ENCODE data around the gene TEN1.
"Not testable (repeated sequence)": the region's sequence is repeated elsewhere in the genome, so short reads cannot be mapped to it uniquely, and the experiment has no call there.

Gene TEN1, protein sequence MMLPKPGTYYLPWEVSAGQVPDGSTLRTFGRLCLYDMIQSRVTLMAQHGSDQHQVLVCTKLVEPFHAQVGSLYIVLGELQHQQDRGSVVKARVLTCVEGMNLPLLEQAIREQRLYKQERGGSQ

DNA sequence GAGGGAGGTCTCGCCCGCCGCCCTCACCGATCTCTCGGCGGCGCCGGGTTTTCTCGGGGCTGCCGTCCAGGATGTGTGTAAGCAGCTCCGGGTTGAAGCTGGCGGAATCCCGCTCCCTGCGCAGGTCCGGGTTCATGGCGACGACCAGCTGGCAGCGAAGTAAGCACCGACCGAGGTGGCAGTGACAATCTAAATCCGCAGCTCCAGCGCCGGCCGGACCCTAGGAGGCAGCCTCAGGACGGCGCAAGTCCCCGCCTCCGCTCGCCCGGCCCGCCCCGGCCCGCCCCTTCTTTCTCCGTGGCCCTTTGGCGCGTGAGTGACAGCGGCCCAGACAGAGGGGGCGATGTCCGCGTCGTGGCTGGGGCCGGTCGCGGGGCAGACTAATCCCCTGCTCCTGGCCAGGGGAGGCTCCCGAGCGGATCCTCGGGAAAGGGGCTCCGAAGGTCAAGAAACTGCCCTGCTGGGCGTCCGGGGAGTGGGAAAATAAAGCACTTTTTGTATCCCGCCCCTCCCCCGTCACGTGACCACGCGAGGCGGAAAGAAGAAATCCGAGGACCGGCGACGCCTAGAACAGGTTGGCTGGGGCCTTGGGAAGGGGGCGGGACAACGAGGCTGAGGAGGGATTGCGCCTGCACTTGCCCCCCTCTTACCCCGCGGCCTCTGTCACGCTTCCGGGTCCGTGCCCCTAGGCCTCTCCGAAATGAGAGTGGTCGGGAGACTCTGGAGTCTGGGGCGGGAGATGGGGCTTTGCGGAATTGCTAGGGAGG lies at the start of gene TEN1, which contains the start of gene ACOX1:
Gene TEN1 (plus strand): TSS at position 303 of the 767 bp plus-strand sequence. CDS start 6,953 bp downstream, outside the sequence.
Gene ACOX1 (minus strand): TSS at position 229 of the 767 bp plus-strand sequence. CDS start 93 bp downstream, at position 136.
- peak; percentile 98 for DNase-seq

DNA sequence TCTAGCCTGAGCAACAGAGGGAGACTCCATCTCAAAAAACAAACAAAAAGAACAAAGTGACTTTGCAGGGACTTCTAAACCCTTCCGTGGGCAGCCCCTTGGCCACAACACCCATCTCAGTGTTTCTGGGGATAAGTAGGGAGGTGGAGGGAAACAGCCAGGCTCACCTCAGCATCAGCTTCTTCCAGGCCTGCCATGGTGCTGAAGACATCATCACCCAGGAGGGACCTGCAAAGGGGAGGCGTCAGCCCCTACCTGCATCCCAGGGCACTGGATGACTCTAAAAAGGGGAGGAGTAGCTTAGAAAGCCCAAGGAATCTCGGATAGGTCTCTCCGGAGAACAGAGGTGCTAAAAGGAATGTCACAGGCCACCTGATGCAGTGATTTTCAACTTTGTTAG lies 48.0 kb upstream of the TEN1 start:
- DNase-seq, result no peak

DNA sequence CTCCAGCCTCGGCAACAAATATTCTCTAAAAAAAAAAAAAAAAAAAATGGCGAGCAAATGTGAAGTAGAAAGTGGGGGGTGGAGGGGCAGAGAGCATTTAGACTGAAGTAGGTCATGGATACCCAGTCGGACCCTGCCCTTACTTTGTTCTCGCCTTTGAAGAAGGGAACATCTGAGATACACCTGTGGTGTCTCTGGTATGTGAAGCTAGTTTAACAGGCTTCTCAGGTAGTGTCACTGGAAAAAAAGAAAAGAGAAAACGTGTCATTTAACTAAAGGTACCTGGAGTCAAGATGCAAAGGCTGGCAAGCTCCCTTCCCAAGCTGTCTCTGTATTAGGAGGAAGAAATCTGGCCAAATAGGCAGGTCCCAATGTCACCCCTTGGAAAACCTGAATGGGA lies 46.2 kb upstream of the TEN1 start:
- DNase-seq, result no peak

DNA sequence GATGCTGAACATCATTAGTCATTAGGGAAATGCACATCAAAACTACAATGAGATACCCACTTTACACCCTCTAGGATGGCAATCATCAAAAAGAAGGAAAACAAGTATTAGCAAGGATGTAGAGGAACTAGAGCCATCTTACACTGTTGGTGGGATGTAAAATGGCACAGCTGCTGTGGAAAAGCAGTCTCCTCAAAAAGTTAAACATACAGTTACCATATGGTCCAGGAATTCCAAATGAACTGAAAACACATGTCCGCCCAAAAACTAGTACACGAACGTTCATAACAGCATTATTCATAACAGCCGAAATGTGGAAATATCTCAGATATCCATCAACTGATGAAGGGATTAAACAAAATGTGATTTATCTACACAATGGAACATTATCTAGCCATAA lies 45.2 kb upstream of the TEN1 start:
- no peak for DNase-seq

GRCh38 chr17:75937652-75938051 lies 41.4 kb upstream of the TEN1 start:
- no peak for DNase-seq

- DNase-seq, result peak; percentile 97
Measured at GRCh38 chr17:75940727-75941441, 38.2 kb upstream of the TEN1 start, which contains the start of gene FBF1. FBF1 (minus strand) TSS chr17:75941042; CDS start chr17:75938149, 2,893 bp downstream.

- DNase-seq, result no peak
Measured at GRCh38 chr17:75941442-75941819, 37.6 kb upstream of the TEN1 start.

DNA sequence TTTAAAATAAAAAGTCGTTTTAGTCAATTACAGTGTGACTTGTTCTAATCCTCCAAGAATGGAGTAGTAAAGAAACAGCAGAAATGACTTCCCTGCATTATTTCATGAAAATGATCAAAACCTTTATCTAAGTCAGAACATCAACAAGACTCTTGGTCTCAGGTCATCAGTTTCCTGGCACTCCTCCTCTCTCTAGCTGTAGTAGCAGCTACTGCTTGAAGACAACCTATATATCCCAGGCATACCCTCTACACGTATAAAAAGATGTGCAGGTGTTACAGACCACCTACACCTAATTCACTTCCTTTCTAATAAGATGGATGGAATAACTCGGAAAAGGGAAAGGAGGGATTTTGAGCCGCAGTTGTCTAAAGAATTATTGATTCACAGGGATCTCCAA lies 36.6 kb upstream of the TEN1 start:
- DNase-seq, result no peak

GRCh38 chr17:75943491-75943890 lies 35.5 kb upstream of the TEN1 start:
- DNase-seq, result no peak

GRCh38 chr17:75945211-75945610 lies 33.8 kb upstream of the TEN1 start:
- DNase-seq, result no peak

DNA sequence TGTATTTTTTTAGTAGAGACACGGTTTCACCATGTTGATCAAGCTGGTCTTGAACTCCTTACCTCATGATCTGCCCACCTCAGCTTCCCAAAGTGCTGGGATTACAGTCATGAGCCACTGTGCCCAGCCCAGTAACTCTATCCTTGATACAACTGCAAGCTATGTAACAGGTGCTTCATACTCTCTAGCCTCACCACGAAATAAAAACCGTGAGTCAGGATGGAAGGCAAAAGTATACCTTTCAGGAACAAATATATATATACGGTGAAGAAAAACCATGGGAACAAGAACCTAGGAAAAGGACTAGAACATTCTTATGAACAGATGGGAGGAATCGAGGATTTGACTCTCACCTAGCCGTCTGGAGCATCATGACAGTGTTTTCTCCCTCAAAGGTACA lies 28.6 kb upstream of the TEN1 start:
- no peak for DNase-seq

DNA sequence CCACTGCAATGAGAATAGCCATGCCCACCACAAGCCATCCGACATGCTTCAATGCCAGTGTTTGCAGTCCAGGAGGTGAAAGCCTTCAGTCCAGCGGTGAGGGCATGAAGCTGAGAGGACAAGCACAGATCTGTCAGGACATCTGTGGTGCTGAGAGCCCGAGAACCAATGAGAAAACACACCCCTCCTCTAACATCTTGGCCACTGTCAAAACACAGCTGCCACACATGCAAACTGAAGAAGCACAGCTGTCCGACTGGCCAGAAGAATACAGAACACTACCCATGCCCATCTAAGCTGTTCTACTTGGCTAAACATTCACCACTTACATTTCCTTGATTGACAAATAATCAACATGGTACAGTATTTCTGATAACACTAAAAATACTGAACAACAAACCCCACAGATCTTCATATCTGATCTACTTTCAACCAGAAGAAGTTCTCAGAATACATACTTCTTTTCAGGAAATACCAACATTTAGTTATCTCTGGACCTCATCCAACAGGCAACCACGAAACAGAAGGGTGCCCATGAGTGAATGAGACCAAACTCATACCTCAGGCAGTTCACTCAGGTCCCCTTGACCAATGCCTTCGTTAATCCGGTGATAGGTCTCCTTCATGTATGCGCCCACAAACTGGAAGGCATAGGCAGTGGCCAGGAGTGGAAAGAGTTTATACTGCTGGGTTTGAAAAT lies 28.0 kb upstream of the TEN1 start:
- DNase-seq, result peak; percentile 39

DNA sequence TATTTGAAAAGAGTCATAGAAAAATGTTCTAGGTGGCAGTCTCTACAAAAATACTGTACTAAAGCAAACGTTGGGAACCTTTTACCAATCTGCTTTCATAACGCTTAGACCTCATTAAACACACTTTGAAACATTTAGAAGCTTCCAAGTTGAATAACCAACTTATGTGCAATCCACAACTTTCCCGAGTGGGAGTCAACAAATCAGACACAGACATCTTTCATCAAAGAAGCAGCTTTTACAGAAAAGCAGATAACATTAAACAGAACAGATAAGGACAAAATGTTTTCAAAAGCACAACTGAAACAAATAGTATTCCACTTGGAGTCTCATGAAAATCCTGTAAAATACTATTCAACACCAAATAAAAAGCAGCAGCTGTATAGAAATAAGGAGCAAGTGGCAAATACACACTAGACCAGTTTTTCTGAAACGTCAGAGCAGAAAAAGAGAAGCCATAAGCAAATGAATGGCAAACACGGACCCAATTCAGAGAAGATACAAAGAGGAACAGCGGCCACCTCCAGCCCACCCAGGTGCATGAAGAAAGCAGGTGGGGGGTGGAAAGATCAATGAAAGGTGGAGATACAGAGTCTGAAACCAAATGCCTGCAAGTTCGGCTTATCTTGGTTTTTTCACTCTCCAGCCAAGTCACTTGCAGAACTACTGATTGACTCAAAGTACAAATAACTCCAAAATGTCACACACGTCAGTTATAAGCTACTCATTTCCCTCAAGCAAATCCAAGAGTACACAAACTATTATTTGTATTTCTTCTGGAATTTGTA lies 19.8 kb upstream of the TEN1 start:
- DNase-seq, result no peak

- DNase-seq, result no peak
Measured at GRCh38 chr17:75959839-75960511, 19.1 kb upstream of the TEN1 start.

- no peak for DNase-seq
Measured at GRCh38 chr17:75965468-75965867, 13.6 kb upstream of the TEN1 start.

DNA sequence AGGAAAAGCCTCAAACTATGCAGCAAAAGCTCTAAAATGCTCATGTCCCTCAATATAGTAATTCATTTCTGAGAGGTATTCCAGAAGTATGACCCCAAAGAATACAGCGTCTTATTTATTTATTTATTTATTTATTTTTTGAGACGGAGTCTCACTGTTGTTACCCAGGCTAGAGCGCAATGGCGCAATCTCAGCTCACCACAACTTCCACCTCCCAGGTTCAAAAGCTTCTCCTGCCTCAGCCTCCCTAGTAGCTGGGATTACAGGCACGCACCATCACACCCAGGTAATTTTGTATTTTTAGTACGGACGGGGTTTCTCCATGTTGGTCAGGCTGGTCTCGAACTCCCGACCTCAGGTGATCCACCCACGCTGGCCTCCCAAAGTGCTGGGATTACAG lies 10.0 kb upstream of the TEN1 start:
- not testable (repeated sequence) for DNase-seq

DNA sequence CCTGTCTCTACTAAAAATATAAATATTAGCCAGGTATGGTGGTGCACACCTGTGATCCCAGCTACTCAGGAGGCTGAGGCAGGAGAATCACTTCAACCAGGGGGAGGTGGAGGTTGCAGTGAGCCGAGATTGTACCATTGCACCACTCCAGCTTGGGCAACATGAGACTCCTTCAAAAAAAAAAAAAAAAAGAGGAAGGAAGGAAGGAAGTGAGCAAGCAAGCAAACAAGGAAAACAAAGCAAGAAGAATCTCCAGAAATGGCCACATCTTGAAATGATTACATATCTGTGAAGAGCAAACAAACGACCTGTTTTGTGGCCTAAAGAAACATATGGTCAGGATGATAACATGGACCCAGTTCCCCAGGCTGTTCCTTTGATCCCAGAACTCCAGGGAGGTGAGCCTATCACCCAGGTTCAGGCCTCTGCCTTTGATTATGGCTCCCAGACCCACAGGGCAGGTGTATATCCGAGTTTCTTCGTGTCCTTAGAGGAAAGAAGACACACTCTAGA lies 9.0 kb upstream of the TEN1 start:
- DNase-seq, result peak; percentile 34

GRCh38 chr17:75970626-75971025 lies 8.4 kb upstream of the TEN1 start:
- no peak for DNase-seq

GRCh38 chr17:75975187-75975586 lies 3.9 kb upstream of the TEN1 start:
- not testable (repeated sequence) for DNase-seq

GRCh38 chr17:75975757-75976174 lies 3.3 kb upstream of the TEN1 start:
- no peak for DNase-seq

DNA sequence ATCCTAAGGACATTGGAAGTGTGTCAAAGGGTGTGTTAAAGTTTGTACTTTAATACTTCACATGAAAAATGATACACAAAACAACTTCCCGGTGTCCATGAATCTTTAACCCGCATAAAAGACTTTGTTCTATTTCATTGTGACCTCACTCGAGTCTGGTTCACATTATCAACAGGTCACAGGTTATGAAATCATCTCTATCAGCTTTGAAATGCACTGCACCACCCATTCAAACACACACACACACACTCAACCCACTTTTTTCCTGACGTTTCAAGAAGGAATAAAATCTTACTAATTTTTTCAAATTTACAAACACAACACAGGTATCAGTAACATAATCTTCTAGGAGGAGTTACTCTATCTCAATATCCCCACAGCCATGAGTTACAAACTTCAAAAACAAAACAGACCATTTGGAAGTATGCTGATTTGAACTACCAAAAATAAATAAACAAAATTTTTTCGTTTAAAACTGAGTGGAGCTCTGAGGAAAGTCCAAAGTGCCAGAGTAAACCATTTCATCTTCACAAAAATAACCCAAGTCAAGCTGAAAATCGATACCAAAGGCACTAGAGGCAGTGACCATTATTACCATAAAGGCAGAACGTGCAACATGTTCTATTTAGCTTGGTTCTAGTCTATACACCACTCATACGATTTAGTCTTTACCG lies 2.7 kb upstream of the TEN1 start:
- DNase-seq, result no peak
